ENCODE results near the gene DIO3. TPM values are rescaled to one million over a fixed set of nuclear protein-coding genes. Genes with fewer than 3 reads are reported as not detected.

DIO3 gene
- total RNA-seq, 1 donor from 2014 or later: 0.13 TPM

GRCh38 chr14:101594511-101595148, 33.3 kb downstream of the DIO3 start:
- DNase-seq (ENCODE audit: low read depth): no peak
- H3K4me3 ChIP-seq (ENCODE audit: low read depth, low read length): no peak overlapping the region
- peaks cover 2% of the 10 kb centered on the region for H3K27me3 ChIP-seq (ENCODE audit: control insufficient read depth, insufficient read depth, low read length)
- no peaks in the 10 kb centered on the region for H3K36me3 ChIP-seq (ENCODE audit: control insufficient read depth, insufficient read depth, low read length)
- TF ChIP-seq, protein P1, sequence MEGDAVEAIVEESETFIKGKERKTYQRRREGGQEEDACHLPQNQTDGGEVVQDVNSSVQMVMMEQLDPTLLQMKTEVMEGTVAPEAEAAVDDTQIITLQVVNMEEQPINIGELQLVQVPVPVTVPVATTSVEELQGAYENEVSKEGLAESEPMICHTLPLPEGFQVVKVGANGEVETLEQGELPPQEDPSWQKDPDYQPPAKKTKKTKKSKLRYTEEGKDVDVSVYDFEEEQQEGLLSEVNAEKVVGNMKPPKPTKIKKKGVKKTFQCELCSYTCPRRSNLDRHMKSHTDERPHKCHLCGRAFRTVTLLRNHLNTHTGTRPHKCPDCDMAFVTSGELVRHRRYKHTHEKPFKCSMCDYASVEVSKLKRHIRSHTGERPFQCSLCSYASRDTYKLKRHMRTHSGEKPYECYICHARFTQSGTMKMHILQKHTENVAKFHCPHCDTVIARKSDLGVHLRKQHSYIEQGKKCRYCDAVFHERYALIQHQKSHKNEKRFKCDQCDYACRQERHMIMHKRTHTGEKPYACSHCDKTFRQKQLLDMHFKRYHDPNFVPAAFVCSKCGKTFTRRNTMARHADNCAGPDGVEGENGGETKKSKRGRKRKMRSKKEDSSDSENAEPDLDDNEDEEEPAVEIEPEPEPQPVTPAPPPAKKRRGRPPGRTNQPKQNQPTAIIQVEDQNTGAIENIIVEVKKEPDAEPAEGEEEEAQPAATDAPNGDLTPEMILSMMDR (IDR thresholded peaks at IDR 0.05; ENCODE audit: insufficient read depth, low read length, poor library complexity, severe bottlenecking): no peak

DNA sequence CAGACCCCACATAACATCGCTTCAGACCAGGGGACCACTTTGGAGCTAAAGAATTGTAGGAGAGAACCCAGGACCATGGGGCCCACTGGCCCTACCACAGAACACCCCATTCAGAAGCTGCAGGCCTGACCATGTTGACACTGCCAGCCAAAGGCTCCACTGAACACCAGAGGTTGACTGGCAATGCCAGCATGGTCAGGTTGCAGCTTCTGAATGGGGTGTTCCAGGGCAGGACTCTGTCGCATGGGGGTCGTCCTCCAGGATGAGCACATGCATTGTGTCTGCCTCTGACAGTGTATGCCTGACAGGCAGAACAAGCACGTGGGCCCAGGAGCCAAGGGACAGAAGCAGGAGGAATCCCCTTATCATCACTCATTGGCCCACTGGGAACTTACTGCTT, 34.1 kb downstream of the DIO3 start:
- Histone ChIP-seq H3K27me3 (ENCODE audit: control insufficient read depth, insufficient read depth, low read length) (no peaks in the 10 kb centered on the region), H3K36me3 (ENCODE audit: control insufficient read depth, insufficient read depth, low read length) (no peaks in the 10 kb centered on the region), H3K4me3 (ENCODE audit: low read depth, low read length) (no peak overlapping the region)
- TF ChIP-seq, protein P1 (IDR thresholded peaks at IDR 0.05; ENCODE audit: insufficient read depth, low read length, poor library complexity, severe bottlenecking): no peak
- no peak for DNase-seq (ENCODE audit: low read depth)

DNA sequence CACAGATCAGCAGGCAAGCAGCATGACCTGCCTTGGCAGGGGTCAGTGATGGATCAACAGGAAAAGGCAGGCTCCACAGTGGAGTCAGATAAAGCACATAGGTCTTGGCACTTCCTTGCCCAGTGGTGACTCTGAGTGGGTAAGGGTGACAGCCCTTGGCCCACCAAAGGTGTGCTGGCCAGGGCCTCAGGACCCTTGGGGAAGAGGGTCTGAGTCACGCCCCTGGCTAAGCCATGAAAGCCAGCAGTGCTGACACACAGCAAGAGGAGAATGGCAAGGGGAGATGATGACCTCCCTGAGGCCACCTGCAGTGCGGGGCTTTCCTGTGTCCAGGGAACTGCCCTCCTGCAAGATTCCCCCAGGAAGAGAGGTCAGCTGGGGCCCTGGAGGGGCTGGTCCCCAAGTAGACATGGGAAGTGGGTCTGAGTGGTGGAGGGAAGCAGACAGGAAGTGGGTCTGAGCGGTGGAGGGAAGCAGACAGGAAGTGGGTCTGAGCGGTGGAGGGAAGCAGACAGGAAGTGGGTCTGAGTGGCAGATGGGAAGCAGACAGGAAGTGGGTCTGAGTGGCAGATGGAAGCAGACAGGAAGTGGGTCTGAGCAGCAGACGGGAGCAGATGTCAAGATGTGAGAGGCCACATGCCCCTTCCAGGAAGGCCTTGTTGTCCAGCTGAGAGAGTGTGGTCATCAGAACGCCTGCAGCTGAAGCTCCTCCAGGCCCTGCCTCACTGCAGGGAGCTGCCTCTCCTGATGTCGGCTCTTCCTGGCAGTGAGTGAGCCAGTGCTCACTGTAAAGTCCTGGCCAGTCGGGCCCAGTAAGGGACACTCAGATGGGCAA, 34.8 kb downstream of the DIO3 start:
- Histone ChIP-seq H3K36me3 (ENCODE audit: control insufficient read depth, insufficient read depth, low read length) (no peaks in the 10 kb centered on the region), H3K27me3 (ENCODE audit: control insufficient read depth, insufficient read depth, low read length) (no peaks in the 10 kb centered on the region), H3K4me3 (ENCODE audit: low read depth, low read length) (no peak overlapping the region)
- DNase-seq (ENCODE audit: low read depth): no peak
- TF ChIP-seq, protein P1 (IDR thresholded peaks at IDR 0.05; ENCODE audit: insufficient read depth, low read length, poor library complexity, severe bottlenecking): no peak

DNA sequence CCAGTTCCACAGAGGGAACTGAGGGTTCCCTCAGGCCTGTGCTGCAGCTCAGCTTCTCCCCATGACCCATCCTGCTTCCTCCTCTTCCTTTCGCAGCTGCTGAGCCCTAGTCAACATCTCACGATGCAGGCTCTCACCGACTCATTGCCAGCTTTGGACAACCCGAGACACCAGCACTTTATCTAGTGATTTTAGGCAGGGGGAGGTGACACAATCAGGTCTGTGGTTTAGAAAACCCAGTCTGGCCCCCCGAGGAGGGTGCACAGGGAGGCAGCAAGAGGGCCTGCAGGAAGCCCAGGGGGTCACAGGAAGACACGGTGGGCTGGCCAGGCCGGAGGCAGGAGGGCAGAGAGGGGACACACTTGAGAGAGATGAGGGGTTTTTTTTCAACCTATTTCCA, 35.4 kb downstream of the DIO3 start:
- Histone ChIP-seq H3K27me3 (ENCODE audit: control insufficient read depth, insufficient read depth, low read length) (no peaks in the 10 kb centered on the region), H3K36me3 (ENCODE audit: control insufficient read depth, insufficient read depth, low read length) (no peaks in the 10 kb centered on the region), H3K4me3 (ENCODE audit: low read depth, low read length) (no peak overlapping the region)
- TF ChIP-seq, protein P1 (IDR thresholded peaks at IDR 0.05; ENCODE audit: insufficient read depth, low read length, poor library complexity, severe bottlenecking): no peak
- DNase-seq (ENCODE audit: low read depth): no peak

DNA sequence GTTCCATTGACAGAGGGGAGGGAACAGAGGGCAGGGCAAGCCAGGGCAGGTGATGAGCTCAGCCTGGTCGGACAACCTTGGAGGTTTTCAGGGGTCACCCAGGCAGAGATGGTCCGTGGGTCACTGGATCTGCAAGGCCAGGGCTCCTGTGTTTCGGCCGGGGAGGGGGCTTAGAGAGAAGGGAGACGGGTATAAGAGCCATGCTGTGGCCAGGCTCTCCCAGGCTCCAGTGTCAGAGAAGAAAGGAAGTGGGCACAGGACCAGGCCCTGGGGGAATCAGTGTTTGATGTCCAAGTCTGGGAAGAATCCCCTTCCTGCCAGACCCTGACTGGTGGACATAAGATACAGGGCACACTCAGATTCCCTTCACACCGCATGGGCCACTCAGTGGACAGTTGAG, 36.9 kb downstream of the DIO3 start:
- TF ChIP-seq, protein P1 (IDR thresholded peaks at IDR 0.05; ENCODE audit: insufficient read depth, low read length, poor library complexity, severe bottlenecking): no peak
- Histone ChIP-seq H3K4me3 (ENCODE audit: low read depth, low read length) (no peak overlapping the region), H3K36me3 (ENCODE audit: control insufficient read depth, insufficient read depth, low read length) (no peaks in the 10 kb centered on the region), H3K27me3 (ENCODE audit: control insufficient read depth, insufficient read depth, low read length) (no peaks in the 10 kb centered on the region)
- no peak for DNase-seq (ENCODE audit: low read depth)
